HG03280 (cell line): Measurements from ENCODE around the gene NDUFV1.
"Not testable (repeated sequence)": the region's sequence is repeated elsewhere in the genome, so short reads cannot be mapped to it uniquely, and the experiment has no call there.

Experiments used
- ATAC-seq: cut with Tn5 transposase; IDR thresholded peaks from one replicate; pipeline ENCODE4 v1.9.1; 2021; ENCODE audit warnings: mild to moderate bottlenecking, moderate library complexity; ENCODE audit not compliant: unreplicated experiment

NDUFV1 gene

DNA sequence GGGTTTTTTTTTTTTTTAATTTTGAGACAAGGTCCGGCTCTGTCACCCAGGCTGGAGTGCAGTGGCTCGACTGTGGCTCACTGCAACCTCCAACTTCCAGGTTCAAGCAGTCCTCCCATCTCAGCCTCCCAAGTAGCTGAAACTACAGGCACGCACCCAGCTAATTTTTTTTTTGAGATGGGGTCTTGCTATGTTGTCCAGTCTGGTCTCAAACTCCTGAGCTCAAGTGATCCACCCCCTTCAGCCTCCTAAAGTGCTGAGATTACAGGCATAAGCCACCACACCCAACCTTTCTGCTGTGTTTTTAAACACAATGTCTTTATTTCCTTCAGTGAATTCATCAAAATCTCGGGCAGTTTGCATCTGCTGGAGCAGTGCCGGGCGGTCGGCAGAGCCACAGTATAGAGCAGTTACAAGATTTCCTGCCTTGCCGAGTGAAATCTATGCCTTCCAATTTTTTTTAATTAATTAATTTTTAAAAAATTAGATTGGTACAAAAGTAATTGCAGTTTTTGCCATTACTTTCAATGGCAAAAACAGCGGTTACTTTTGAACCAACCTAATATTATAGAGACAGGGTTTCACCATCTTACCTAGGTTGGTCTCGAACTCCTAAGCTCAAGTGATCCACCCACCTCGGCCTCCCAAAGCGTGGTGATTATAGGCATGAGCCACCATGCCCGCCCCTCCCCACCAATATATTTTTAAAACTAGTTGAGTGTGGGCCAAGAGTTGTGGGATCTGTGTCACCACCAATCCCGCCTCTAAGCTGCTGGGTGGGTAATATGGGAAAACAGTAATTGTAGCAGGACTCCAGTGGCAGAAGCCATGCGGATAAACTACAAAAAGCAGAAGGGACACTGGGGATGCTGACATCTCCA is 46.5 kb downstream of the NDUFV1 start:
- ATAC-seq = no peak

DNA sequence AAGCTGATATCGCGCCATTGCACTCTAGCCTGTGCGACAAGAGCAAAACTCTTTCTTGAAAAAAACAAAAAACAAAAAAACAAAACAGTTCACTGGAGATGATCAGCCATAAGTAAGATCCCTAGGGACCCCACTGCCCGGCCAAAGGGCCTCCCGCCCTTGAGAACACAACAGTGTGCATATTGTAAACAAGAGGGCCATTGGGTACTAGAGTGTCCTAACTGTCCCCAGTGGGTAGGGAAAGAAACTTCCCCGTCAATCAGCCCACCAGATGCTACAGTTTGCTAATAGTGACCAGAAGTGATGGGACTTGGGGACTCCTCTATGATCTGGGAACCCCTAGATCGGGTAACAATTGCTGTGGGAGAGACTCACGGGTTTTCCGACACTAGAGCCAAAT is 47.5 kb downstream of the NDUFV1 start:
- no peak for ATAC-seq

DNA sequence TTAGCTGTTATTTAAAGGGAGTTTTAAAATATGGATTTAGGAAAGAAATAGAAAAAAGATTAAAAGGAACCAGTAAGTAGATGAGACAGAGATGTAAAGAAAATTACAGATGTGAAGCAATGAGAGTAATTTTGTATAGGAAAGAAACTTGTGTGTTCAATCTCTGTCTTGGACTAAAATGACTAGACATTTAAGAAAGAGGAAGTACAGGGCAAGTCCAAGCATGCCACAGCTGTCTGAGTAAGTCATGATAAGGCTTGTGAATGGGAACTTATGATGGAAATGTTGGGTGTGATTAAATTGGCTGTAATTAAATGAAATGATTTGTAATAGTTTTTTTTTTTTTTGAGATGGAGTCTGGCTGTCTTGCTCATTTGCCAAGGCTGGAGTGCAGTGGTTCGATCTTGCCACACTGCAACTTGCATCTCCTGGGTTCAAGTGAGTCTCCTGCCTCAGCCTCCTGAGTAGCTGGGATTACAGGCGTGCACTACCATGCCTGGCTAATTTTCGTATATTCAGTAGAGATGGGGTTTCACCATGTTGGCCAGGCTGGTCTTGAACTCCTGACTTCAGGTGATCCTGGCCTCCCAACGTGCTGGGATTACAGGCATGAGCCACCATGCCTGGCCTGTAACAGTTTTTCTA is 49.7 kb downstream of the NDUFV1 start:
- ATAC-seq = no peak

DNA sequence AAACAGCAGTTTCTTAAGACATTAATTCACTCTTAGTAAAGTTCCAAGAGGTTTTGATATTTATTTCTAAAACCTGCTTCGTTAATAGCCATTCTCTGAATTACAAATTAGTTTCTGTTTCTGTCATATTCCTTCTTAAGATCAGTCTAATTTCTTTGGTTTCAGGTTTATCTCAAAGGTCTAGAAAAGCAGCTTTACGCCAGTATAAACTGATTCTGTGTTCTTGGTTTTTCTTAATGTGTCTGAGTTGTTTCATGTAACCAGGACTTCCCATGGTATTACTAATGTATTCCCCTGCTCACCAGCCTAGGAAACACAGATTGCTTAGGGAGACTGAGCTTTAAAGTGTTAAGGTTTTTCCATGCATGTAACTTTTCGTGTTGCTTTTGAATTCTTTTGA is 50.6 kb downstream of the NDUFV1 start:
- no peak for ATAC-seq

DNA sequence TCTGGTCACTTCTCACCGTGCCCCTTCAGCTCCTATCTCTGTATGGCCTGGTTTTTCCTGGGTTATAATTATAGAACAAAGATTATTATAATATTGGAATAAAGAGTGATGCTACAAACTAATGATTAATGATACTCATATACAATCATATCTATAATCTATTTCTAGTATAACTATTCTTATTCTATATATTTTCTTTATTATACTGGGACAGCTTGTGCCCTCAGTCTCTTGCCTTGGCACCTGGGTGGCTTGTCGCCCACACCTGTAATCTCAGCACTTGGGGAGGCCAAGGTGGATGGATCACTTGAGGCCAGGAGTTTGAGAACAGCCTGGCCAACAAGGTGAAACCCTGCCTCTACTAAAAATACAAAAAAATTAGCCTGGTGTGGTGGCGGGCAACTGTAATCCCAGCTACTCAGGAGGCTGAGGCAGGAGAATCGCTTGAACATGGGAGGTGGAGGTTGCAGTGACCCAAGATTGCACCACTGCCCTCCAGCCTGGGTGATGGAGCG is 53.0 kb downstream of the NDUFV1 start:
- not testable (repeated sequence) for ATAC-seq

DNA sequence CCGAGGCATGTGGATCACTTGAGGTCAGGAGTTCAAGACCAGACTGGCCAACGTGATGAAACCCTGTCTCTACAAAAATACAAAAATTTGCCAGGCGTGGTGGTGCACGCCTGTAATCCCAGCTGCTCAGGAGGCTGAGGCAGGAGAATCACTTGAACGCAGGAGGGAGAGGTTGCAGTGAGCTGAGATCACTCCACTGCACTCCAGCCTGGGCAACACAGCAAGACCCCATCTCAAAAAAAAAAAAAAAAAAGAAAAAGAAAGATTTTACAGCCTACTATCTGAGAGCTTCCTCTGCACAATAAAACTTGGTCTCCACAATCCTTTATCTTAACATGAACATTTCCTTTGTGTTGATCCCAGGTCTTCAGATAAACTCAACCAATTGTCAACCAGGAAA is 54.0 kb downstream of the NDUFV1 start:
- not testable (repeated sequence) for ATAC-seq
